GM18870 (cell line): ENCODE results near the gene HMGA1.
"Not testable (repeated sequence)": the region's sequence is repeated elsewhere in the genome, so short reads cannot be mapped to it uniquely, and the experiment has no call there.

Experiments
- ATAC-seq: cut with Tn5 transposase; IDR thresholded peaks from one replicate; pipeline ENCODE4 v1.9.1; 2021; ENCODE audit warnings: moderate library complexity; ENCODE audit not compliant: unreplicated experiment

HMGA1 gene

DNA sequence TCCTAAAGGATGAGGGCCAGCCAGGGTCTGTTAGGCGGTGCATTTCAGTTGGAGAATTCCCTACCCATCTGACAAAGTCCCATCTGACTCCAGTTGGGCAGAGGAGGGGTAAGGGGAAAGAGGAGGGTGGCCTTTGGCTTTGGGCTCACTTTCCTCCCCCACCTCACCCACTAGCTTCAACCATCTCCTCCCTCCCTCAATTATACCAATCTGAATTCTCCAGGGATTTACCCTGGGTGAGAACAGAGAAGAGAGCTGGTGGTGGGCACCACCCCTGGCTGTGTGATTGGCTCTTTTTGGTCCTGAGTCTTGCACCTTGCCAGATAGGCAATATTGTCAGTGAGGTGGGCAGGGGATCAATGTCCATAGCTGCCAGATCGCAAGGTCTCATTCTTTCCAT lies 3.2 kb downstream of the HMGA1 start:
- no peak for ATAC-seq

DNA sequence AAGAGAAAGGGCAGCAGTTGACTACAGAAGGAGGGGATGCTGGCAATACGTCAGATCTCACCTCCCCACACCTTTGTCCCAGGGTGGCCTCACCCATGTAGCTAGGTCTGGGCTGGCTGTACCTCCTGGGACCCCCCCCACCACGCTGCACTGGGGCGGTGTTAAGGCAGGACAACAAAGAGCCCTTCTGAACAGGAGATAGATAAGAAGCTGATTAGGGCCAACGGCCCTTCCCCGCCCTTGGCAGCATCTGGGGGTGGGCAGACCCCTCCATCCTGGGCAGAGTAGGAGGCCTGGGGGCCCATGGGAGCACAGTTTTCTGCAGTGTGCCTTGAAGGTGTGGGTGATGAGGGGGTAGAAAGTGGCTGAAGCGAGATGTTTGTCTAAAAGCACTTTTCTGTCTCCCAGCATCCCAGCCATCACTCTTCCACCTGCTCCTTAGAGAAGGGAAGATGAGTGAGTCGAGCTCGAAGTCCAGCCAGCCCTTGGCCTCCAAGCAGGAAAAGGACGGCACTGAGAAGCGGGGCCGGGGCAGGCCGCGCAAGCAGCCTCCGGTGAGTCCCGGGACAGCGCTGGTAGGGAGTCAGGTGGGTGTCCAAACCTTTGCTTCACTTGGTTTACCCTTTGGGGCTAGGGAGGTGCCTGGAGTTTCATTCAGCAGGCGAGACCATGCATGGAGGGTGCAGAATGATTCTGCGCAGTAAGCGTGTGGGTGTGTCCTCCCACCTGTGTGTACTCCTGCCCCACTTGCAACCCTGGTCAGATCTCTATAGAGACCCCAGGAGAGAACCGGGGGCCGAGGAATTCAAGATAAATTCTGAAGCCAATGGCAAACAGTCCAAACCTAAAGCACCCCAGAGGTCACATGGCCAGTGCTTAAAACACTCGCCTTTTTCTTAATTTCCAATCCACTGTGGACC lies 3.9 kb downstream of the HMGA1 start:
- no peak for ATAC-seq

DNA sequence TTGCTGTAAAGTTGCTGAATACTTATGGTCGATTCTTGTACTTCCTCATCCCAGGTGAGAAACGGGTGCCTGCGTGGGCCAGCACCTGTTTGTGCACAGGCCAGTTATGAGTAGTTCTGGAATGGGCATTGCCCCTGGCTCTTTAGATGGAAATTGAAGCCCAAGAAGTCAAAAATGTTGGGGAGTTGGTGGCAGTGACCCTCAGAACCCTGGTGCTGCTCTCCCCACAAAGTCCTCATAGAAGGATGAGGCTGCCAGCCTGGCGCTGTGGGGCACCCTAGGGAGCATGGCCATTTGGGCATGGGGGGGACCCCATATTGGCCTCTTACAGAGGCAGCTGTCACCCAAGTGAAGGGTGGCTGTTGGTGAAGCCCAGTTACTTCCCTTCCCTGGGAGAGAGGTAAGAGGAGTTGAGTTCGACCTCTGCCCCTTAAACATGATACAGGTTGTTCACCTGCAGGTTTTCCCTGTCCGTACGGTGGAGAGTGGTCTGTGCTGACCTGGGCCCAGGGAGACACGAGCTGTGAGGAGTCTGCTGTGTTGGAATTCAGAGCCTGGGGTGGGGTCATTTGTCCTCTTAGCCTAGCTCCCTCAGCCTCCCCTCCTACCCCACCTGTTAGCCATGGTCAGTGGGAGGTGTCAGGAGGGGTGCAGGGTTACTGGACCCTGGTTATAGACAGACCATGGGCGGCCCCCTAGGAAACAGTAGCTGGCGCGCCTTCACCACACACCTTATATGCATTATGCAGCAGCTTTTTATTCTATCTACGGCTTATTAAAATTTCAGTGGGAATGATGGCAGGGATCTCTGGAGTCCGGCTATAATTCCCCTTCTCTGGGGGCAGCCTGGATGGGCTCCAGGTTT lies 4.9 kb downstream of the HMGA1 start:
- ATAC-seq: no peak

DNA sequence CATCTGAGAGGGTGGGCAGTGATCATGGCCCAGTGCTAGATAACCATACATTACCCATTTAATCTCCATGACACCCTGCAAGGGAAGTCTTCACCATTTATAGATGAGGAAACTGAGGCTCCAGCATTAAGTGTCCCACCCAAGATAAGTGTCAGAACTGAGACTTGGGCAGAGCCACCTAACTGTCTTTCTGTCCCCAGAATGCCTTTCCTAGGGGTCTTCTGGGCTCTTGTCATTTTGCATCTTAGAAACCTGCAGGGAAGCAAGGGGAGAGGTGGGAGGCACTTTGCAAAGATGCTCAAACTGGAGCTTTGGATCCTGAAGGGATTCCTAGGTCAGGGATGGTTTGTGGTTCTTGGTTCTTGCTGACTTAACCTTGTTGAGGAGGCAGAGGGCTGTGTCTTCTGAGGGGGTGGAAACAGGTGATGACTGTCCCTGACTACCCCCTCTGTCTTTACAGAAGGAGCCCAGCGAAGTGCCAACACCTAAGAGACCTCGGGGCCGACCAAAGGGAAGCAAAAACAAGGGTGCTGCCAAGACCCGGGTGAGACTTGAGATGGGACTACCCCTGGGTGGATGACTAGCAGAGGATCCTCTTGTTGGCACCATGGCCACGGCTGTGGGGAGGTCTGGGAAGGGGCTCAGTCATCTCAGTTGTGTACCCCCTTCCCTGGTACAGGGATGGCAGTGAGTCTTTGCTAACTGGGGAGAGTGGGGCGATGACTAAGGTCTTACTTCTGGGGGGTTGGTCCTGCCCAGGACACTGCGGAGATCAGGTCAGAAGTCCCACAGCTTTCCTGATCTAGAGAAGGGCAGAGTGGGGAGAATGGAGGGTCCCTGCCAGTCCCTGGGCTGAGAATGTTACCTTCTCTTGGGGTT lies 5.8 kb downstream of the HMGA1 start:
- ATAC-seq: no peak

DNA sequence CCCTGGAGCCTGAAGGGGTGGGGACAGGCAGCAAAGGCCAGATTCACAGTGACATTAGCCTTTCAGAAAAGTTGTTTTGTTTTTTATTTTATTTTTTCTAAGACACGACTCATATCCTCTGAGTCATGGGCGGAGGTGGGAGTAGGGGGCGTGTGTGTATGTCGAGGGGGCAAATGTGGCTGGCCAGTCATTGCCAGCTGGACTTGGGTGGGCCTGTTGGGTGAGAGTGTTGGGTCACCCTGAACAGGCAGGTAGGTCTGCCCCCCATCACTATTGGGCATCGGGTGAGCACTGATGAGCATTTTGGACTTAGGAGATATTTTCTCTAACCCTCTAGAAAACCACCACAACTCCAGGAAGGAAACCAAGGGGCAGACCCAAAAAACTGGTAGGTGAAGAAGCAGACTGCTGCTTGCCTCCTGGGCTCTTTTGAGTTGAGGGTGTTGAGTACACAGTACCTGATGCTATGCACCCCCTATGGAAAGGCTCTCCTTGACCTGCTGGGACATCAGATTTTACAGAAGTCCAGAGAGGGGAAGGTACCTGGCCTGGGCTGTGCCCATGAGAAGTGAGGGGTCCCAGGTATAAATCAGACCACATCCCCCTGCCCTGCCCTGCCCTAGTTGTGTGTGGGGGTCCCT lies 6.6 kb downstream of the HMGA1 start:
- ATAC-seq: no peak

DNA sequence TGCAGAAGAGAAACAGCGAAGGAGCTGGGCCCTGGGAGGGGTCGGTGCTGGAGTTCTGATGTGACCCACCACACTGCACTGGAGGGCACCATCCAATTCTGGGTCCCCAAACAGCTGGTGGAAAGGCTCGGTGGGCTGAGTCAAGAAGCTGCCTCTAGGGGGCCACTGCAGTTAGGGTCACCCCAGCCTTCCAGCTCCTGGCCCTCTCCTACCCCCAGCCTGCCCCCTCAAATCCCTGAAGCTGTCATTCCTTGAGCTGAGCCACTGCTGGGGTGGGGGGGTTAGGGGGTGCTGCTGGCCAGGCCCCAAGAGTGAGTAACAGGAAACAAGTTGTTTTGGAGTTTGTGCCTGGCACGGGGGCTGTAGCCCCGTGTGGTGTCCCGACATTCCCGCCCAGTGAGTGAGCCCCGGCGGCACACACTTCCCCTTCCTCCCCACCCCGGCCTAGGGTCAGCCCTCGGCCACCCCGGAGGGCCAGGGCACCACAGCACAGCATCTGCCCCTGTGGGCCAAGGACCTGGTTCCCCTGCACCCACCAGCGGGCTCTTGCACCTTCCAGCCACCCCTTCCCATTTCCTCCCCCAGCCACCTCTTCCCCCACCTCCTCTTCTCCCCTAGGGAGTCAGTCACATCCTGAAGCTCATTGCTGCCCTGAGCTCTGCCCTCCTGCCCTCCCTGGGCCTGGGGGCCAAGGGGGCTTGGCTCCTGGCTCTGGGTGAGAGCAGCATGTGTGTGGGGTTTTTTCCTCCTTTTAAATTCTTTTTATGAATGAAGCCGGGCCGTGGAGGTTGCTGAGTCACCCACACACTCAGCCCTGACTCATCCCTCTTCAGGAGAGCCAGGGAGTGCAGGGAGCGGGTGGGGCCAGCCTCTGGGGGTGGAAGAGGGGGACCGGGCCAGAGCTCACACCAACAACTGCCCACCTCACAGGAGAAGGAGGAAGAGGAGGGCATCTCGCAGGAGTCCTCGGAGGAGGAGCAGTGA lies 7.5 kb downstream of the HMGA1 start:
- ATAC-seq: no peak

DNA sequence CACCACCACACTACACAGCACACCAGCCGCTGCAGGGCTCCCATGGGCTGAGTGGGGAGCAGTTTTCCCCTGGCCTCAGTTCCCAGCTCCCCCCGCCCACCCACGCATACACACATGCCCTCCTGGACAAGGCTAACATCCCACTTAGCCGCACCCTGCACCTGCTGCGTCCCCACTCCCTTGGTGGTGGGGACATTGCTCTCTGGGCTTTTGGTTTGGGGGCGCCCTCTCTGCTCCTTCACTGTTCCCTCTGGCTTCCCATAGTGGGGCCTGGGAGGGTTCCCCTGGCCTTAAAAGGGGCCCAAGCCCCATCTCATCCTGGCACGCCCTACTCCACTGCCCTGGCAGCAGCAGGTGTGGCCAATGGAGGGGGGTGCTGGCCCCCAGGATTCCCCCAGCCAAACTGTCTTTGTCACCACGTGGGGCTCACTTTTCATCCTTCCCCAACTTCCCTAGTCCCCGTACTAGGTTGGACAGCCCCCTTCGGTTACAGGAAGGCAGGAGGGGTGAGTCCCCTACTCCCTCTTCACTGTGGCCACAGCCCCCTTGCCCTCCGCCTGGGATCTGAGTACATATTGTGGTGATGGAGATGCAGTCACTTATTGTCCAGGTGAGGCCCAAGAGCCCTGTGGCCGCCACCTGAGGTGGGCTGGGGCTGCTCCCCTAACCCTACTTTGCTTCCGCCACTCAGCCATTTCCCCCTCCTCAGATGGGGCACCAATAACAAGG lies 8.5 kb downstream of the HMGA1 start:
- not testable (repeated sequence) for ATAC-seq

DNA sequence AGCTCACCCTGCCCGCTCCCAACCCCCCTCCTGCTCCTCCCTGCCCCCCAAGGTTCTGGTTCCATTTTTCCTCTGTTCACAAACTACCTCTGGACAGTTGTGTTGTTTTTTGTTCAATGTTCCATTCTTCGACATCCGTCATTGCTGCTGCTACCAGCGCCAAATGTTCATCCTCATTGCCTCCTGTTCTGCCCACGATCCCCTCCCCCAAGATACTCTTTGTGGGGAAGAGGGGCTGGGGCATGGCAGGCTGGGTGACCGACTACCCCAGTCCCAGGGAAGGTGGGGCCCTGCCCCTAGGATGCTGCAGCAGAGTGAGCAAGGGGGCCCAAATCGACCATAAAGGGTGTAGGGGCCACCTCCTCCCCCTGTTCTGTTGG lies 9.1 kb downstream of the HMGA1 start:
- ATAC-seq: not testable (repeated sequence)

DNA sequence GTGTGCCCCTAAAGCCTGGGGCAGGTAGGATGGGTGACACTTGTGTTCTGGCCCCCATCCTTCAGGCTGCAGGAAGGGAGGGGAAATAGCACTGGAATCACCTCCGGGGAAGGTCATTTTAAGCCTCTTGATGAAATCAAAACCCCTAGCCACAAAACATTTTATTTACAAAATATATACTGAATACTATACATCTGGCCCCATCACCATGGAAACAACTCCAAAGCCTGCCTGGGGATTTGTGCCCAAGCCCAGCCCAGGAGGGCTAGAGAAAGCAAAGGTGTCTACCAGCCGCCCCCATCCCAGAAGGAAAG lies 9.5 kb downstream of the HMGA1 start:
- ATAC-seq: no peak

DNA sequence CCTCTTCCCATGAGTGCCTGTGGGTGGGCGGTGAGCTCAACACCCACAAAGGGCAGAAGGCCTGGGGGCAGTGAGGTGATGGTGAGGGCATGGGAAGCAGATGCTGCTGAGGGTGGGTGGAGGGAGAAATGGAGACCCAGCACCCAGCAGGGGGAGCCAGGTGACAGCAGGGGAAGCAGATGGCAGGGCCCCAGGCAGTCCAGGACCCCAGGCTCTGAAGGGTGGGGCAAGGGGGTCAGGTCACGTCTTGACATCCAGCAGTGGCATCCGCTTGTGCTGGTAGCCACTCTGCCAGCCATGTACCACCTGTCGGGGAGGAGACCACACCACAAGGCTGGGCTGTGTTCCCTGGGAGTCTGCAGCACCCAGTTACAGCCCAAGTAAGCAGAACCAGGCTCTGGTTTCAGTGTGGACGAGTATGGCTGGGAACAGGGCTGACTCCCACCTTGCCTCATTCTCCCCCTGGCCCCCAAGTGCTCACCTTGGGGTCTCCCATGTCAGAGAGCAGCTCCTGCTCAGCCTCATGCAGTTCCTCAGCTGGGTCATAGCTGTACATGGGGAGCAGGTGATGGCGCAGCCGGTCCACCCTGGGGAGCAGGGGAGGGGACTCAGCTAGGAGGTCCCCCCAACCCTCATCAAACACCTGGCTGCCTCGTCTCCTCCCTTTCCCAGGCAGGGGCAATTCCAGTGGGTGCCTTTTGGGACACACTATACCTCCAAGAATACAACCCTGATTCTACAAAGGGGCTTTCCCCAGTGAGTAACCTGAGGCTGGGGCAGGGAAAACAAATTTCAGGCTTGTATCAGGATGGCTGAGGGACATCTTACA lies 10.1 kb downstream of the HMGA1 start:
- no peak for ATAC-seq

DNA sequence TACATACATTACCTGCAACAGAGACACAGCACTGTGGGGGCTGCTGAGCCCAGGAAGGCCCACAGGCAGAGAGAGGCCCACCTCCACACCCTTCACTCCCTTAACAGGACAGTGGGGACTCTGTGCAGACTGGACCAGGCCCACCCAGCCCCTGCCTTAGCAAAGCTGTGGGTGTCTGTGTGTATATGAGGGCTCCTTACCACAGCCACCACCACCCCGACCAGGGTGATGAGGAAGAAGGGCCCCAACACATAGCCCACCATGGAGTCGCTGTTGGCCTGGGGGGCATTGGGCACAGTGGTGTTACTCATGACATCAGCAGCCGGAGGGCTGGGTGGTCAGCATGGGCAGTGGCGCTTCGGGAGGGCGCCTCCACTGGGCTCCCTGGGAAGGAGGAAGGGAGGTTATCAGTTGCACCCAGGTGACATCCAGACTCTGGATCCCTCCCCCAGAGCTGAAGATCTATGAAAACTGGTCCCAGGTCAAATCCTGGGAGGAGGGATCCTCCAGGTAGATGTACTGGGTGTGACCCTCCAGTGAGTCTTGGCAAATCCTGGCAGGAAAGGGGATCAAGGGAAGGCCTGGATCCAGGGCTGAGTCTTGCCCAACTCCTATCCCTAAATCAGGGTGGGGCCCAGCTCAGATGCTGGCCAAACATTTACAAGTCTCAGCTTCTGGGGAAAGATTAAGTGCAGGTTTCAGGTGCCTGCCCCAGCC lies 11.0 kb downstream of the HMGA1 start:
- no peak for ATAC-seq

DNA sequence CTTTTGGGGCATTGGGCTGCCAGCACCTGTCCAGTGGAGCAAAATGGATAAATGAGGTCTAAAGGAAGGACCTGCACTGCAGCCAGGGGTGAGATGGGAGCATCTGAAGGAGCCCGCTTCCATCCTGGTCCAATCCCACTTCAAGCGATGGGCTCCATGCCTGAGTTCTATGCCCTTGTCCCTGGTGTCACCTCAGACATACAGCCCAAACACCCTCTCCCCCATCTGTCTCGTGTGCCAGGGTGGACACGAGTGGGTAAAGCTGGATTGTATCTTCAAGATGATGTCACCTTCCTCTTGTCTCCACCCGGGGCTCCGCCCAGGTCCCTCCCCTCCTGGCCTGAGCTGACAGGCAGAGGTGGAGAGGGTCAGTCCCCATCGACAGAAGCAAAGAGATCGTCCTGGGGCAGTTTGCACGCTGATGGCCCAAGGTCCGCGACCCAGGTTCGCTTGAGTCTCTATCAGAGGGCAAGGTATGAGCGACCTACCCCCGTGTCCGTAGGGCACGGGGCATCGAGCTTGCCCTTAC lies 11.6 kb downstream of the HMGA1 start:
- ATAC-seq: peak; percentile 5

DNA sequence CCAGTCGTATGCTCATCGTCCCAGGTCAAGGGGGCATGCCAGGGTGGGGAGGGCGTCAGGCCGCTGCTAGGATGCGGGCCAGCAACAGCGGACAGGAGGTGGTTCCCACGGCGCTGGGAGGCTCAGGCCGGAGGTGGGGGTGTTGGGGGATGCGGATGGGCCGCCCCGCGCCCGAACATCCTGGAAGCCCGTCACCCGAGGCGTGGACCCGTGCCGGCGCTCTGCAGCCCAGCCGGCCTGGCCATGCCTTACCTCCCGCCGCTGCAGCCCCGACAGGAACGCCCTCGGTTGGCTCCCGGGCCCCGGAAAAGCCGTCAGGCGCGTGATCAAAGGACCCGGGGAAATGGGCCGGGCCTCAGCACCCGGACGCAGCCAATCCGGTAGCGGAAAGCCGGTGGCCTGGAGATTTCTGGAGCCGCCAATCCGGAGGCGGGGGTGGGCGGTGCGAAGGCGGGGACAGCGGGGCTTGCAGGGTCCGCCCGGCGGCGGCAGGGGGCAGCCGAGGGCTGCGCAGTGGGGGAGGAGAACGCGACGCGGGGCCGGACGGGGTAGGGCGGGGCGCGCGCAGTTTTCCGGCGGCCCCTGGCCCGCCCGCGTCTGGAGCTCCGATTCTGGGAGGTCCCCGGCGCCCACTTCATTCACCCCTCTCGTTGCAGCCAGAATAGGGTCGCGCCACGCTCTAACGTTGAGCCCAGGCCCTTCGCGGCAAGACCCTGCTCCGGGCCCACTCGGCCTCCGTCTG lies 12.2 kb downstream of the HMGA1 start, which contains the start of gene SMIM29:
TSS of gene SMIM29 (minus strand) at position 280 of the 742 bp plus-strand sequence. CDS start 1,215 bp downstream, outside the sequence.
- ATAC-seq: peak; percentile 59

DNA sequence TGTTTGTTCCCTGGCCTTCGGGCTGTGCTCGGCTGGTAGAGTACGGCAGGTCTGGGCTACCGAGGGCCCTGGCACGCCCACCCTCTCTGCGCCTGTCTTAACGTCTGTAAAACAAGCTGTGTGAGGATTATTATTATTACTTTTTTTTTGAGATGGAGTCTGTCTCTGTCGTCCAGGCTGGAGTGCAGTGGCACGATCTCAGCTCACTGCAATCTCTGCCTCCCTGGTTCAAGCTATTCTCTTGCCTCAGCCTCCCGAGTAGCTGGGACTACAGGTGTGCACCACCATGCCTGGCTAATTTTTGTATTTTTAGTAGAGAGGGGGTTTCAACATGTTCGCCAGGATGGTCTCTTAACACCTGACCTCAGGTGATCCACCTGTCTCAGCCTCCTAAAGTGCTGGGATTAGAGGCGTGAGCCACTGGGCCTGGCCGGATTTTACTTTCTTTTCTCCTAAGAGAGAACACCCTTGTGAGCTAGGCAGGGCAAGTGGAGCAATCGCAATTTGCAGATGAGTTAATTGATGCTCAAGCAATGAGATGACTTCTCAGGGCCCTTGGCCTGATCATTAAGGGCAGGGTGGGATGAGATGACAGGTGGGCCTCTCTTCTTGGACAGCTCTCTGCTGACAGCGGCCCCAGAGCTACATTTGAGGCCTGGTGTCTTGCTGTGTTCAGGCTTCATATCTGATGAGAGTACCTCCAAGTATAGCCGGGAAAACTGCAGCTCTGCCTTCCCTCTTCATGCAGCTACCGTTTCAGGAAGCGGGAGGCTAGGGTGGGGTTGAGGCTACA lies 13.0 kb downstream of the HMGA1 start:
- ATAC-seq: peak; percentile 28

DNA sequence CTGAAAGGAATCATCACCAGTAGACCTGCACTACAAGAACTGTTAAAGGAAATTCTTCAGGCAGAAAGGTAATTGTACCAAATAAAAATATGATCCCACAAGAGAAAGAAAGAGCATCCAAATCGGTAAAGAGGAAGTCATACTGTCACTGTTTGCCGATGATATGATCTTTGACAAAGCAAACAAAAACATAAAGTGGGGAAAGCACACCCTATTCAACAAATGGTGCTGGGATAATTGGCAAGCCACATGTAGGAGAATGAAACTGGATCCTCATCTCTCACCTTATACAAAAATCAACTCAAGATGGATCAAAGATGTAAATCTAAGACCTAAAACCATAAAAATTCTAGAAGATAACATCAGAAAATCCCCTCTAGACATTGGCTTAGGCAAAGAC lies 15.7 kb downstream of the HMGA1 start:
- ATAC-seq: not testable (repeated sequence)
